Osteoblast (primary cell): ENCODE results near the gene SPINT1. TPM values are rescaled to one million over a fixed set of nuclear protein-coding genes. Genes with fewer than 3 reads are reported as not detected.

Experiments
- DNase-seq: peaks from one replicate; pipeline ENCODE4 v3.0.0; 2011; ENCODE audit warnings: low spot score, mixed read lengths; ENCODE audit not compliant: insufficient read length; ENCODE audit errors: missing footprints
- H2AFZ ChIP-seq: 2 replicates; pipeline ENCODE4 v1.6.0; 2011; ENCODE audit warnings: mild to moderate bottlenecking, low read length
- H3K27ac ChIP-seq: 2 replicates; pipeline ENCODE4 v1.5.1; 2011; ENCODE audit warnings: mild to moderate bottlenecking, low read depth, low read length, moderate library complexity
- H3K27me3 ChIP-seq: 2 replicates; pipeline ENCODE4 v1.6.0; 2012; ENCODE audit warnings: mild to moderate bottlenecking, control low read depth, inconsistent platforms, low read length, moderate library complexity; ENCODE audit not compliant: insufficient read depth
- H3K36me3 ChIP-seq: 2 replicates; pipeline ENCODE4 v1.5.1; 2011; ENCODE audit warnings: mild to moderate bottlenecking, low read length, control low read depth, moderate library complexity; ENCODE audit not compliant: insufficient read depth
- H3K4me1 ChIP-seq: 2 replicates; pipeline ENCODE4 v1.5.1; 2011; ENCODE audit warnings: mild to moderate bottlenecking, low read length, control low read depth, moderate library complexity; ENCODE audit not compliant: insufficient read depth
- H3K4me2 ChIP-seq: 2 replicates; pipeline ENCODE4 v1.6.0; 2011; ENCODE audit warnings: mild to moderate bottlenecking, low read length; ENCODE audit not compliant: insufficient read depth
- H3K4me3 ChIP-seq: fragments of 200-600 bp; sonication (generic); 3 replicates; pipeline ENCODE4 v1.5.1; 2012; ENCODE audit warnings: mild to moderate bottlenecking, low read length, inconsistent platforms; ENCODE audit not compliant: insufficient read depth
- H3K79me2 ChIP-seq: 2 replicates; pipeline ENCODE4 v1.6.0; 2012; ENCODE audit warnings: mild to moderate bottlenecking, low read length, control low read depth, inconsistent platforms; ENCODE audit not compliant: insufficient read depth
- H3K9me3 ChIP-seq: 2 replicates; pipeline ENCODE4 v1.5.1; 2011; ENCODE audit warnings: low read depth, low read length, control low read depth
- H4K20me1 ChIP-seq: 2 replicates; pipeline ENCODE4 v1.6.0; 2012; ENCODE audit warnings: mild to moderate bottlenecking, low read length, control low read depth; ENCODE audit not compliant: insufficient read depth
- CTCF ChIP-seq: IDR thresholded peaks from 2 replicates; pipeline ENCODE4 v1.5.1; 2011; ENCODE audit warnings: mild to moderate bottlenecking, low read depth, low read length, moderate library complexity; ENCODE audit errors: extremely low read depth
- total RNA-seq: library from RNA; depleted of rRNA; stranded (reverse); fragments of >200 nt; gene quantifications from 2 replicates; pipeline ENCODE4 v1.2.3, GENCODE V29; 2012

Gene SPINT1
- total RNA-seq, 1 donor: 0.72 TPM

- Histone ChIP-seq H3K27me3 (no peaks in the 10 kb centered on the region), H3K4me1 (peaks cover 15% of the 10 kb centered on the region), H2AFZ (peak overlapping the region; percentile 20), H3K27ac (no peak overlapping the region), H3K9me3 (no peaks in the 10 kb centered on the region), H4K20me1 (peaks cover 15% of the 10 kb centered on the region), H3K79me2 (peaks cover 27% of the 10 kb centered on the region), H3K4me3 (no peak overlapping the region), H3K4me2 (no peak overlapping the region), H3K36me3 (peaks cover 13% of the 10 kb centered on the region)
- peak; percentile 88 for DNase-seq
- peak; percentile 83 for TF ChIP-seq CTCF
Measured at GRCh38 chr15:40891810-40892446, 48.1 kb downstream of the SPINT1 start.

GRCh38 chr15:40892447-40893012 is 48.7 kb downstream of the SPINT1 start:
- no peak overlapping the region for H2AFZ ChIP-seq
- DNase-seq: no peak
- no peak overlapping the region for H3K4me3 ChIP-seq
- no peak for TF ChIP-seq CTCF
- H3K27me3 ChIP-seq: no peaks in the 10 kb centered on the region
- H3K4me2 ChIP-seq: no peak overlapping the region
- no peak overlapping the region for H3K27ac ChIP-seq
- no peaks in the 10 kb centered on the region for H3K9me3 ChIP-seq
- peaks cover 15% of the 10 kb centered on the region for H3K4me1 ChIP-seq
- H3K36me3 ChIP-seq: peaks cover 18% of the 10 kb centered on the region
- peaks cover 15% of the 10 kb centered on the region for H4K20me1 ChIP-seq
- H3K79me2 ChIP-seq: peaks cover 33% of the 10 kb centered on the region

GRCh38 chr15:40893019-40893670 is 49.3 kb downstream of the SPINT1 start:
- Histone ChIP-seq H2AFZ (peak overlapping the region; percentile 99), H3K4me2 (peak overlapping the region; percentile 89), H3K36me3 (peaks cover 20% of the 10 kb centered on the region), H3K9me3 (no peaks in the 10 kb centered on the region), H4K20me1 (peaks cover 15% of the 10 kb centered on the region), H3K4me1 (peaks cover 15% of the 10 kb centered on the region), H3K4me3 (peak overlapping the region; percentile 100), H3K79me2 (peaks cover 36% of the 10 kb centered on the region), H3K27ac (no peak overlapping the region), H3K27me3 (no peaks in the 10 kb centered on the region)
- no peak for DNase-seq
- TF ChIP-seq CTCF: no peak
